Measurements from ENCODE around the gene NXPH1.
"Not testable (repeated sequence)": the region's sequence is repeated elsewhere in the genome, so short reads cannot be mapped to it uniquely, and the experiment has no call there.

NXPH1 gene

DNA sequence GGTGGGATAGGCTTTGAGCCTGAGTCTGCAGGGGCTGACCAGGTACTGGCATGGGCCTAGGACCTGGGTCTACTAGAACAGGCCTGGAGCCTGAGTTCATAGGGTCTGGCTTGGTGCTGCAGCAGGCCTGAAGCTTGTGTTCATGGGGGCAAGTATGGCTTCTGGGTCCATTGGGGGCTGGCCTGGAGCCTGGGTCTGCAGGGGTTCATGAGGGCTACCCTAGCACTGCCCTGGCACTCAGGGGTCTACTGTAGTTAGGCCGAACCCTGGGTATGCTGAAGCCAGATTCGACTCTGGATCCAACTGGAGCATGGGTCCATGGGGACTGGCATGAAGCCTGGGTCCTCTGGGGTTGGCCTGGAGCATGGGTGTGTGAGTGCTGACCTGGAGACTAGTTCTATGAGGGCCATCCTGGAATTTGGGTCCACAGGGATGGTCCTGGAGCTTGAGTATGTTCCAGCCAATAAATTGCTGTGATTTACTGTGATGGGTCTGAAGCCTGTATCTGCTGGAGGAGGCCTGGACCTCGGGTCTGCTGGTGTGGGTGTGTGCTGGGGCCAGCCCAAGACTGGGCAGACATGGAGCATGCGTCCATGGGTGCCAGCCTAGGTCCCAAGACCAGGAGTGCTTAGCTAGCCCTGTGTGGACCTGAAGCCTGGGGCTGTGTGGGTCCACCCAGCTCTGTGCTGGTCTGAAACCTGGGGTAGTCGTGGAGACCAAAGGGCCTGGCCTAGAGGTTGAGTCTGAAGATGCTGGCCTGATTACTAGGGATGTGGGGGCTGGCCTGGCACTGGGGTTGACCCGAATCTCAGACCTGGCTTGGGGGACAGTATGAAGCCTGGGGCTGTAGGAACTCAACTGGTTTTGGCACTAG lies 235.5 kb downstream of the NXPH1 start:
- no peak for DNase-seq (ENCODE audit: insufficient read length, low spot score)
- FAIRE-seq: no peak

DNA sequence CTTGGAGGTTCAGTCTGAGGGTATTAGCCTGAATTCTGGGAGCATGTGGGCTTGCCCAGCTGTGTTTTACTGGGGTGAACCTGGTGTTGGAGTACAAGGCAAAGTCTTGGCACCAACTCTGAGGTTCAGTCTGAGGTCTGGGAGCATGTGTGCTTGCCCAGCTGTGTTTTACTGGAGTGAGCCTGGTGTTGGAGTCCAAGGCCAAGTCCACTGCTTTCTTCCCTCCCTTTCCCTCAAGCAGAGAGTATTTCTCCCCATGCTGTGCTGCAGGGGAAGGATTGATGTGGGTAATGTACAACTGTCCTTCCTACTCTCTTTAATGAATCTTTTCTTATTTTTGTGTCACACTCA lies 236.1 kb downstream of the NXPH1 start:
- FAIRE-seq: no peak
- DNase-seq (ENCODE audit: insufficient read length, low spot score): no peak

DNA sequence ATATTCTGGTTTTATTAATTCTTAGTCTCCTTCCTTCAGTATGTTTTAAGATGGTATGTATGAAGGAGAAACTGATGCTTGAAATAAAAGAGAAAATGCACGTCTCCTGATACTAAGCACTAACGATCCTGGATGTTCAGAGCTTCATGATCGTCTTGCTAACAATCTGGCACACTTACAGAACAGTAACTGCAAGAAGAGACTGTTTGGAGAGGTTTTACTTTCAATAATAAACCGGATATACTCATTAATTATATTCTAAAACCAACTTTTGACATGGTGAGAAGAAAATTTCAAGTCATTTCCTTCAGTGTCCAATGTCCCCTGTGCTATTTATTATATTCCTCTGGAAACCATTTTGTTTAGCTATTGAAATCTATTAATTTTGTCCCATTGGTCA lies 251.0 kb downstream of the NXPH1 start:
- FAIRE-seq: no peak

DNA sequence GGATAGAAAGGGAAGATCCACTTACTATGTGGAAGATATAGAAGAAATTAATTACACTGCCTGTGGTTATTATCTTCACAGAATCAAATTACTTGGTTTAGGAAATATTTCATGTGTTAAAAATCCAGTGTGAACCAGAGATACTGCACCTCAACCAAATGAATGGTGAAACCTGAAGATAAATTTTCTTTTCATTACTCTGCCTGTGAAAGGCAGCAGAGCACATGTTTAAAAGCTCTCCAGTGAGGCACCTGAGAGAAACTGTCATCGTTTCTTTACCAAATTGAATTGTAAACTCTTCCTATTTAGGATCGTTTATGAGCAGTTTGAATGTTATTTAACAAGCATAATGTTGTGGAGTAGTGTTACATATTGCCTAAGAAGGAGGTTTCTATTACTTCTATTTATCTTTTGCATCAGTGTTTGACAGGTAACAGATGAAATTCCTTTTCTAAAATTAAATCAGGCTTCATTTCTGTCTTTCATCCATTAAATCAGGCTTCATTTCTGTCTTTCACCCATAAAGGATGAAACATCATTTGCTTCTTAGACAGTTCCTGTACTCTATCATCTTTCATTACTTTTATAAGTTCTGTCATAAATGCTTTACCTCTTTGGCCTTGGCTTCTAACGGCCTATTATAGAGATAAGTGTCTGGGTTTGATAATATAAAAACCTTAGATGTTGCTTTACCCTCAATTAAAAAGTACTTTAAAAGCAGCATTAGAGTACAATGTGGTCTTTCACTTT lies 266.6 kb downstream of the NXPH1 start:
- DNase-seq (ENCODE audit: insufficient read length, low spot score) (no peak), FAIRE-seq (no peak)

More for the DNA sequence above, 251.0 kb downstream of the NXPH1 start:
- no peak for DNase-seq (ENCODE audit: insufficient read length, low spot score)

DNA sequence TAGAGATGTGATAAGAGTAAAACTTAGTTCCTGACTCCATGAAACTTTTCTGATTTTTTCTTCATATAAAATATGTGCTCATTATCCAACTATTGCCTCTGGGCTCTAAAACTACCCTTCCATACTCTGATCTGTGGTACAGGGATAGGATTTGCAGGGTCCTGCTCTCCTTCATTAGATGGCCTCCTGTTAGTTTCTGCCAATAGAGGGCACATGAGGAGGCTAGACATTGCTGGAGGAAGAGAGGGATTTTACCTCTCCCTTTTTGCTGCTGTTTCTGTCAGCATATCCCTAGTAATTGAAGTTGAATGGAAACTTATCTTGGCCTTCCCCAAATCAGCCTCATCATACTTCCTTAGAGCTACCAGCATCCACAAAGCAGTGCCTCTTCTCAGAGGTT lies 269.4 kb downstream of the NXPH1 start:
- no peak for DNase-seq (ENCODE audit: insufficient read length, low spot score)
- FAIRE-seq: no peak

DNA sequence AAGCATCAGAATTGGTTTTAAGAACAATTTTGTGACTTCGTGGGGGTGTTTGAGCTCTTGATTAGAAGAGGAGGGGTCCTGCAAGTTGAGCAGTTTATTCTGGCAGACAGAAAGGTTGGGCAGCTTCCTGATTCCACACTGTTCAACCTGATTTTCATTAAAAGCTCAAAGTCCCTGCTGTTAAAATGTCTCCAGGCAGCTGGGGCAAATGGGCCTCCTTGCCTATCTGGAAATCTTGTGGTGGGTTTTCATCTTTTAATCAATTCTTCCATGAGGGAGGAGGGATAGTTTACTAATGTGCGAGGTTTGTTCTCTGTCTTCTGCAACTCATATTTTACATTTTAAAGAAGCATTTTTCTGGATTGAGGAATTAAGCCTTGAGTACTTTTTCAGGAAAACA lies 276.7 kb downstream of the NXPH1 start:
- no peak for FAIRE-seq
- no peak for DNase-seq (ENCODE audit: insufficient read length, low spot score)

DNA sequence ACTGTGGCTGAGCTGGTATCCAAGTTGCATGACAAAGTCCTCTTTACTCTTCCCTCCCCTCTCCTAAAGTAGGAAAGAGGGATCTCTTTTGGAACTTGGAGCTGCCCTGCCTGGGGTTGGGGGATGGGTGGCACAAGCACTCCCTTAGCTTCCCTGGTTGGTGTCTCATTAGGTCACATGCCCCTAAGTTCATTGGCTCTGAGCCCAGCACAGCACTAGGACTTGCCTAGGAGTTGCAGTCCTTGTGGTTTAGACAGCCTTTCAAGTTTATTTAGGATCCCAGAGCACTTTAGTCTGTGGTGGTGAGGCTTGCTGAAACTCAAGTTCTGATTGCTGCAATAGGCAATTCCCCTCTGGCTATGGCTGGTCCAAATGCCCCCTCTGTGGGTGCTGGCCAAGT lies 281.4 kb downstream of the NXPH1 start:
- no peak for DNase-seq (ENCODE audit: insufficient read length, low spot score)
- FAIRE-seq: no peak

DNA sequence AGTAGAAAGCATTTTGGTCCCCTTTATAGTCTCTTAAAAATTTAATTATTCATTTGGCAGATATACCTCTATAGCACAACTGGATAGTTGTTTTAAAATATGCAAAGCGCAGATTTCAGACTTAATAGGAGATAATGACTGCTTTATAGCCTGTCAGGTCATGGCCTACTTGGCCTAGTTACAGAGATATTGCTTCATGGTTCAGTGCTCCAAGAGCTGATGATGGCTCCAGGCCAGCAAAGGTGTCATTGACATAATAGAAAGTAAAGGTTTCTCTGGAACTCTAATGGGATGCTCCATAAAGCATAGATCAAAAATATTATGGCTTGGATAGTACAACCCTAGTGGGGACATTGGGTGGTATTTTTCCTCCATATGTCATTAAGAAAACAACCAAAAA lies 285.7 kb downstream of the NXPH1 start:
- no peak for FAIRE-seq
- DNase-seq (ENCODE audit: insufficient read length, low spot score): no peak

DNA sequence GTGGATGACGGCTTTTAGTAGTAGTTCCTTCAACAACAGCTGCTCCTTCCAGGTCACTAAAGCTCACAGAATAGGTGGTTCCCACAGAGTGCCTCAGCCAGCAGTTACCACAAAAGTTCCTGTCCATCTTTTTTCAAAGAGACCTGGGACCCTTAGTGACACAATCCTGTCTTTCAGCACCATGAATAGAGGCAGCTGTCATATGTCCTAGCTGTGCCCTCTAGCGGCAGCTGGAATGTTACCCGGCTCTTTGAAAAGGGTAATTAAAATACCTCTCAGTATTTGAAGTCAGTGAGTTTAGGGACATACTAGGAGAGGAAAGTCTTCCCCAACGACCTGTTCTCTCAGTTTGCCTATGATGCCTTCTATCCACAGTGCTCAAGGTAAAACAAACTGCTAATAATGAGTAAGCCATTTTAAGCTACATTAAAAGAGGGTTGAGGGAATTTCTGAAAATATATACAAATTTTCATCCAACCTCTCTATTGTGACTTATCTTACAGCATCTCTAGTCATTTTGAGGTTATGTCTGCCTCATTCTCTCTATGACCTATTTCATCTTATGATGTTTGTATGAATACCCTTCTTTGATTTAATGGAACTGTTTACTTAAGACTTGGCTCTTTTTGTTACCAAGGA lies 290.8 kb downstream of the NXPH1 start:
- DNase-seq (ENCODE audit: insufficient read length, low spot score): peak; percentile 29
- no peak for FAIRE-seq

DNA sequence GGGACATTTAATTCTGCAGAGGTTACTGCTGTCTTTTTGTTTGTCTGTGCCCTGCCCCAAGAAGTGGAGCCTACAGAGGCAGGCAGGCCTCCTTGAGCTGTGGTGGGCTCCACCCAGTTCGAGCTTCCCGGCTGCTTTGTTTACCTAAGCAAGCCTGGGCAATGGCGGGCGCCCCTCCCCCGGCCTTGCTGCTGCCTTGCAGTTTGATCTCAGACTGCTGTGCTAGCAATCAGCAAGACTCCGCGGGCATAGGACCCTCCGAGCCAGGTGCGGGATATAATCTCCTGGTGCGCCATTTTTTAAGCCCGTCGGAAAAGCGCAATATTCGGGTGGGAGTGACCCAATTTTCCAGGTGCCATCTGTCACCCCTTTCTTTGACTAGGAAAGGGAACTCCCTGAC lies 298.3 kb downstream of the NXPH1 start:
- FAIRE-seq; DNase-seq (ENCODE audit: insufficient read length, low spot score): not testable (repeated sequence)

DNA sequence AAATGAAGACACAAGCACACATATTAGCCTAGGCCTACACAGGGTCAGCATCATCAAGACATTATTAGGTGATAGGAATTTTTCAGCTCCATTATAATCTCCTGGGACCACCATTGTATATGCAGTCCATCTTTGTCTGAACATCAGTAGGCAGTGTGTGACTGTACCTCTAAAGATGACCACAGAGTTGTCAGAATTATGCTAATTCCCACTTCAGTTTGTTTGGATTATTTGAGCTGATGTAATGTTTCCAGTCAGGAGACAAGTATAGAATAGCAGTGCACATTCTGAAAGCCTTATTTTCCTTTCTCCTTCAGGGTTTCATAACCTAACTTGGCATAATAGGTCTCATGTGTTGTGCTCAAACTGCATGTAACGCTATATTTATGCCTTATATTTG lies 306.4 kb downstream of the NXPH1 start:
- FAIRE-seq (no peak), DNase-seq (ENCODE audit: insufficient read length, low spot score) (no peak)

DNA sequence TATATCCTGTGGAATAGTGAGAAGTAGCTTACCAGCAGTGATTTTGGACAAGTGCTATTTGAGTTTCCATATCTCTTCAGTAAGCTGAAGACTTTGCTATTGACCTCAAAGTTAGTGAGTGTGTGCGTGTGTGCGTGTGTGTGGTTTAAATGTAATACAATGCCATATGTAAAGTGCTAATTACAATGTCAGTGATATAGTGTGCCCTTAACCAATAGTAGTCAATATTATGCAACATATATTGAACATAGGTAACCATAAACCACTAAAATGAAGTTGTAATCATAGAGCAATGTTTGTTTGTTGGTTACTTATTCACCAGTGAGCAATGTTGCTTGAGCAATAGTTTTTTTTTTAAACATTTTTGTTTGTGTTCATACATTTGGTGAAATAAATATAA lies 309.4 kb downstream of the NXPH1 start:
- DNase-seq (ENCODE audit: insufficient read length, low spot score) (no peak), FAIRE-seq (no peak)

DNA sequence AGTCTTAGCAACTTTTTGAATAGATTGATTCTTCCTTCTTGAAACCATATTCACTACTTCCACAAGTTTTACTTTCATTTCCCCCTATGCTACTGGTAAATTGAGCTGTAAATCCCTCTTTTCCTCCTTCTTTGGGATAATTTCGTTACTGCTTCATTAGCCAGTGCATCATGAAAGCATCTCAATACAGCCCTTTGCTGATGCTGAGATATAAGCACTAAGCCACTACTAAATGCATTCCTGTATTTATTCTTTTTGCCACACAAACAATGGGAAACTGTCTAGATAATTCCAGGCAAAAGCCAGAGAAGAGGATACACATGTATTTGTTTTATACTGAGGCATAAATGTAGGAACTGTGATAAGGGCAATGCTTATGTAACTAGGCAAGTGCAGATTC lies 313.9 kb downstream of the NXPH1 start:
- DNase-seq (ENCODE audit: insufficient read length, low spot score): no peak
- no peak for FAIRE-seq

DNA sequence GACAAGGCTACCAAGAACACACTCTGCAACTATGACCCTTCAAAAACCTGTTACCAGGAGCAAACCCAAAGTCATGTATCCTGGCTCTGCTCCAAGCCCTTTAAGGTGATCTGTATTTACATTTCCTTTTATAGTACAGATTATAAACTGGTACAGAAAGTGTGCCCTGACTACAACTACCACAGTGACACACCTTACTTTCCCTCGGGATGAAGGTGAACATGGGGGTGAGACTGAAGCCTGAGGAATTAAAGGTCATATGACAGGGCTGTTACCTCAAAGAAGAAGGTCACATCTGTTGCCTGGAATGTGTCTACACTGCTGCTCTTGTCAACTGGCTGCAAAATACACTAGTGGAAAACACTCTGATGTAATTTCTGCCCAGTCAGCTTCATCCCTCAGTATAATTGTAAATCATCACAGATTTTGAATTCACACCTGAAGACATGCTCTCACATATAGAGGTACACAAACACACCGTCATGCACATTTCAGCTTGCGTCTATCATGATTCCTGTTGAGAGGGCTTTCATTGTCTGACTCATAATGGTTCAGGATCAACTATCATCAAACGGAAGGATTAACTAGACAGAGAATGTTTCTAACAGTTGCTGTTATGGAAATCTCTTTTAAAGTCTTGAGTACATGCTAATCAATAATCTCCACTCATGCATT lies 318.3 kb downstream of the NXPH1 start:
- no peak for DNase-seq (ENCODE audit: insufficient read length, low spot score)
- no peak for FAIRE-seq

DNA sequence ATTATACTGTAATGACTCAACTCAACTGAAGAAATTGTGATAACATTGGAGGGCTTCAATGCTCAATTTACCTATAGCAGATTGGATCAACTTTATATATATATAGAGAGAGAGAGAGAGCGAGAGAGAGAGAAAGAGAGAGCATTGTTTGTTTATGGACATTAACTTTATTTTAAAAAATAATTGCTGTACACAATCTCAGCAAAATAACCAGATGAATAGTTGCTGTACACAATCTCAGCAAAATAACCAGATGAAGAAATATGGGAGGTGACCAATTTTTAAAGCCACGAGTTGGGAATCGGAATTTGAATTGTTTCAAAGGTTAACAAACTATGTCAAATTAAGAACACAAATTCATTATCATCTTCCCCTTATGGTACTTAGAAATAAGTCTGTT lies 319.9 kb downstream of the NXPH1 start:
- FAIRE-seq: no peak
- no peak for DNase-seq (ENCODE audit: insufficient read length, low spot score)

DNA sequence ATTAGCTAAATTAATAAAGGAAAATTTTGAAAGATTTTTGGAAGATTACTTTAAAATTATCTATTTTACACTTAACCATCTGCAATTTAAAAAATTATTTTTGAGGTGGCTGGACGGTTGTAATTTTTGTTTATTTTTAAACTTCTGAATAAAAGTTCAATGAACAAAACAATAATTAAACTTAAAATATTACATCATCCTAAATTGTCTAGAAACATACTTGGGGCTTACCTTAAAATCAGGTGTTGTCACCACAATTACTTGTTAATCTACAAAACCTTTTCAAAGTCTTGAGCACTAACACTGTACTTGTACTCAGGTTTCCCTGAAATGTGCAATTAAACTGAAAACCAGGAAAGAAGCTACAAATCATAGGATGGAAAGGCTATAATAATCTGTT lies 328.3 kb downstream of the NXPH1 start:
- DNase-seq (ENCODE audit: insufficient read length, low spot score) (no peak), FAIRE-seq (no peak)

DNA sequence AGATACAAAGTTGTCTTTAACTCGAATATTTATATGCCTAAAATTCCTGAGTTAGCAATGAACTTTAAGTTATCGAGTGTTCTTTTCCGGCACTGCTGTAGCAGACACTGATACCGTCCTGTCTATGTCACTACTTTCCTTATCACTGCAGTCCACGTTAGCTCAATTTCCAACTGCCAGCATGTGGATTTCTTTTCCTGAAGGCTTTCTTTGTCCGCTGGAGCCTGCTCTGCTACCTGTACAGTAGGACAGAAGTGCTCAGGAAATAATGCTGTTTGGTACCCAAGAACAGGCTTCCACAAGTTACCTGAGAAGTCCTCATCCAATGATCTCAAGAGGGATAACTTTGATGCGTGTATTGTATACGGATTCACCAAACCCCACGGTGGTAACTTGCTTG lies 329.4 kb downstream of the NXPH1 start:
- FAIRE-seq (no peak), DNase-seq (ENCODE audit: insufficient read length, low spot score) (no peak)

DNA sequence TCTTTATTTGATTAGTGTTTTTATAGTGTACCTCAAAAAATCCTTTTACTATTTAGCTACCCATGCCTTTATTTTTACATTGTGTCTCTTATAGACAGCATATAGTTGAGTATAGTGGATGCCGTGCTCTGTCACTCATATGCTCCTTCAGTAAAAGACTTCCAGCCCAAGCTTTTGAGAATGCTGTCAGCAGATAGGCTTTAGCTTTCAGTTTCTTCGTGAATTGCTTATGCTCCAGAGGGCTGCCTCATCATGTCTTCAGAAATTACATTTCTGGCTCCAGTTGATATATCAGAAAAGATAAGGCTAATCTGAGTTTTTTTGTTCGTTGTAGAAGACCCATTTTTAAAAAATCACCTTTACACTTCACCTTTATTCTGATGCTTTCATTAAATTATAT lies 332.0 kb downstream of the NXPH1 start:
- no peak for DNase-seq (ENCODE audit: insufficient read length, low spot score)
- no peak for FAIRE-seq

DNA sequence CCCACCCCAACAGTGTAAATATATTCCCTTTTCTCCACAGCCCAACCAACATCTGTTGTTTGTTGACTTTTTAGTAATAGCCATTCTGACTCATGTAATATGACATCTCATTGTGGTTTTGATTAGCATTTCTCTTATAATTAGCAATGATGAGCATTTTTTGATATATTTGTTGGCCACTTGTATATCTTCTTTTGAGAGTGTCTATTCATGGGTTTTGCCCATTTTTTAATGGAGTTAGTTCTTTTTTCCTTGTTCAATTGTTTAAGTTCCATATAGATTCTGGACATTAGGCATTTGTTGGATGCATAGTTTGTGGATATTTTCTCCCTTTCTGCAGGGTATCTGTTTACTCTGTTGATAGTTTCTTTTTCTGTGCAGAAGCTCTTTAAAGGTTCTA lies 340.1 kb downstream of the NXPH1 start:
- no peak for FAIRE-seq
- no peak for DNase-seq (ENCODE audit: insufficient read length, low spot score)

DNA sequence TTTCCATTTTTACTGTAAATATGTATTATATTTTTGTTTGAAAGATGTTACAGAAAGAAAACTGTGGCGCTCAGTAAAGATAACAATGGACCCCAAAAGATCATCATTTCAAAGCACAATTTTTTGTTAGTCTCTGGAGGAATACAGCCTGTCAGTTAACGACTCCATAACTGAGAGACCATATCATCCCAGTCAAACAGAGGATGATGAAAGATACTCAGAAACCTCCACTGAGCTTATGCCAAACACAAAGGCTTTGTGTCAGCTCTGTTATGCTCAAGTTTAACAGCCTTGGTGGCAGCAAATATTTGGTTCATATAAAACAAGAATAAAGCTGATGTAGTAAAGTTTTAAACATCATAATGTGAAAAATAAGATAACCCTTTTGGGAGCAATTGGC lies 345.1 kb downstream of the NXPH1 start:
- FAIRE-seq: no peak
- DNase-seq (ENCODE audit: insufficient read length, low spot score): no peak

DNA sequence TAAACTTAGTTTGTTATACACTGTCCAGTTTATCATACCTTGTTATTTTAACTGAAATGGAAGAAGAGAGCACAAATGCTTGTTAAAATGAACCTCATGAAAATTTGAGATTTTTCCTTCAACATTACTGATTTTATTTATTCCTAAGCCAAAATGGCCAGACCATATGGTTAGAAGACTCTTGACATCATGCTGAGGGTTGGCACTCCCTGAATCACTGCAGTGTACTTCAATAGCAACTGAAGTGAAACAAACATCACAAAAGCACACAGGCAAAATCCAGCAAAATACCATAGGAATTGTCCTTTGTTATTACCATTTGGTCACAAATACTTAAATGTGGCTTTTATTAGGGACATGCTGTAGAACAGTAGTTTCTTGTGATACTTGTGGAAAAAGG lies 347.8 kb downstream of the NXPH1 start:
- FAIRE-seq (no peak), DNase-seq (ENCODE audit: insufficient read length, low spot score) (no peak)

Measured in GM19239 (cell line).